Measurements from ENCODE around the gene RPGRIP1L. TPM values are rescaled to one million over a fixed set of nuclear protein-coding genes. Genes with fewer than 3 reads are reported as not detected.
A peak's percentile ranks its signal among the peaks of the same experiment; 100 is the strongest.

The RPGRIP1L gene
- total RNA-seq, 1 donor from 2014 or later: 23.2 TPM

DNA sequence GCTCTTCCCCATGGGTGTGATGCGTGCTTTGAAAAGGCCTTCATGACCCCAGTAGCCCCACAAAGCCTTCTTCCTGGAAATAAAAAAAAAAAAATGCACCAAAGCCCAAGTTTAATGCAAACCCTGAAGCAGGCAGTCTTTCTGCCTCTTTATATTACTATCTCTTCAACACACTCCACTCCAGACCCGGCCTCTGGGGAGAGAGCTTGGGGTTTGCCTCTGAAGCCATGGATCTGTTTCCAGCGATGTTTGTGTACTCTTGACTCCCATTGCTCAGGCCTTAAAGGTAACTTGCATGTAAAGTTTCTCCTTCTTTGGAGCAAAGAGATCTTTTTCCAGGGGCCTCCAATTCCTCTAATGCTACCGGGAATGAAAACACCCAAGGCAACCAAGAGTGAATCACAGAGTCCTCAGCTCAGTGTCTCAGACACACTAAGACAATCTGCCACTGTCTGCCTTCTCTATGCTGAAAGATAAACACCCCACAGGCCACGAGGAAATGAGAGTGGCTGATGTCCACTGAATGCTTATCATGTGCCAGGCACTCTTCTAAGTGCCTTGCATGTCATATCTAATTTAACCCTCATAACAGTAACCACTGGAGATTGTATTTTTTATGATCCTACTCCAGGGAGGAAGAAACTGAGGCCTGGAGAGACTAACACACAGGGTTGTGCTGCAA, 144.2 kb downstream of the RPGRIP1L start:
- H3K4me1 Mint-ChIP-seq: peaks cover 13% of the 10 kb centered on the region
- peak overlapping the region; percentile 19 for H3K27ac Mint-ChIP-seq
- Histone ChIP-seq H3F3A (ENCODE audit: low read depth) (no peaks in the 10 kb centered on the region), H3K27ac (no peak overlapping the region), H3K9me3 (ENCODE audit: low read depth) (no peaks in the 10 kb centered on the region), H3K9ac (no peak overlapping the region), H3K4me2 (no peak overlapping the region), H3K79me2 (ENCODE audit: low read depth) (no peaks in the 10 kb centered on the region), H3K4me1 (peaks cover 11% of the 10 kb centered on the region), H3K4me3 (no peak overlapping the region), H3K36me3 (no peaks in the 10 kb centered on the region), H3K27me3 (no peaks in the 10 kb centered on the region), H2AFZ (replicated peaks) (peak overlapping the region; percentile 74), H4K20me1 (ENCODE audit: low read depth) (no peaks in the 10 kb centered on the region)
- H3K4me3 Mint-ChIP-seq: no peak overlapping the region
- H3K27me3 Mint-ChIP-seq (ENCODE audit: insufficient read depth, low read depth): peaks cover 8% of the 10 kb centered on the region
- DNase-seq (ENCODE audit: low spot score): no peak
- no peaks in the 10 kb centered on the region for H3K9me3 Mint-ChIP-seq
- no peaks in the 10 kb centered on the region for H3K36me3 Mint-ChIP-seq
- TF ChIP-seq, protein P1, sequence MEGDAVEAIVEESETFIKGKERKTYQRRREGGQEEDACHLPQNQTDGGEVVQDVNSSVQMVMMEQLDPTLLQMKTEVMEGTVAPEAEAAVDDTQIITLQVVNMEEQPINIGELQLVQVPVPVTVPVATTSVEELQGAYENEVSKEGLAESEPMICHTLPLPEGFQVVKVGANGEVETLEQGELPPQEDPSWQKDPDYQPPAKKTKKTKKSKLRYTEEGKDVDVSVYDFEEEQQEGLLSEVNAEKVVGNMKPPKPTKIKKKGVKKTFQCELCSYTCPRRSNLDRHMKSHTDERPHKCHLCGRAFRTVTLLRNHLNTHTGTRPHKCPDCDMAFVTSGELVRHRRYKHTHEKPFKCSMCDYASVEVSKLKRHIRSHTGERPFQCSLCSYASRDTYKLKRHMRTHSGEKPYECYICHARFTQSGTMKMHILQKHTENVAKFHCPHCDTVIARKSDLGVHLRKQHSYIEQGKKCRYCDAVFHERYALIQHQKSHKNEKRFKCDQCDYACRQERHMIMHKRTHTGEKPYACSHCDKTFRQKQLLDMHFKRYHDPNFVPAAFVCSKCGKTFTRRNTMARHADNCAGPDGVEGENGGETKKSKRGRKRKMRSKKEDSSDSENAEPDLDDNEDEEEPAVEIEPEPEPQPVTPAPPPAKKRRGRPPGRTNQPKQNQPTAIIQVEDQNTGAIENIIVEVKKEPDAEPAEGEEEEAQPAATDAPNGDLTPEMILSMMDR (IDR thresholded peaks at IDR 0.05): no peak
- no peak for TF ChIP-seq EZH2phosphoT487 (IDR thresholded peaks at IDR 0.05)
- TF ChIP-seq EZH2 (IDR thresholded peaks at IDR 0.05): no peak

DNA sequence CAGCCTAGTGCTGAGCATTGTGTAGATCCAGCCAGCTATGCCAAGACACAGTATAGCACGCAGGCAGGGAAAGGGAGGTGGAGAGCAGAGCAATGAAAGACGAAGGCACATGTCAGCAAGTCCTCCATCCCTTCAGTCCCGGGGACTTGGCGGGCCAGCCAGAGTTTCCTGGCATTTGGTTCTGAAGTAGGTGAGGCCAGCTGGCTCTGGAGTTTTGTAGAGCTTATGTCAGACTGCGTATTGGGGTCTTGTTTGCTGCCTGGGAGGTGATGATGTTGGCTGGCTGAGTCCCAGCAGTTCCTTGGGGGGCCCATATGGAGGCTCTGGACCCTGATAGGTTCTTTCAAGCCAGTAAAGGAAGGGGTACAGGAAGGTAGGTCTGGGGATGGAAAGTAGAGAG, 144.9 kb downstream of the RPGRIP1L start:
- H3K4me3 ChIP-seq: no peak overlapping the region
- H3K27ac ChIP-seq: no peak overlapping the region
- no peak for DNase-seq (ENCODE audit: low spot score)
- H3K27me3 Mint-ChIP-seq (ENCODE audit: insufficient read depth, low read depth): peaks cover 8% of the 10 kb centered on the region
- no peaks in the 10 kb centered on the region for H4K20me1 ChIP-seq (ENCODE audit: low read depth)
- peak overlapping the region; percentile 86 for H3K27ac Mint-ChIP-seq
- H3K4me1 Mint-ChIP-seq: peaks cover 13% of the 10 kb centered on the region
- H3F3A ChIP-seq (ENCODE audit: low read depth): no peaks in the 10 kb centered on the region
- no peaks in the 10 kb centered on the region for H3K9me3 ChIP-seq (ENCODE audit: low read depth)
- no peaks in the 10 kb centered on the region for H3K79me2 ChIP-seq (ENCODE audit: low read depth)
- TF ChIP-seq, protein P1 (IDR thresholded peaks at IDR 0.05): no peak
- TF ChIP-seq EZH2 (IDR thresholded peaks at IDR 0.05): no peak
- no peak for TF ChIP-seq EZH2phosphoT487 (IDR thresholded peaks at IDR 0.05)
- H2AFZ ChIP-seq (replicated peaks): peak overlapping the region; percentile 74
- H3K36me3 ChIP-seq: no peaks in the 10 kb centered on the region
- no peaks in the 10 kb centered on the region for H3K9me3 Mint-ChIP-seq
- no peaks in the 10 kb centered on the region for H3K36me3 Mint-ChIP-seq
- H3K4me3 Mint-ChIP-seq: no peak overlapping the region
- H3K9ac ChIP-seq: no peak overlapping the region
- H3K27me3 ChIP-seq: no peaks in the 10 kb centered on the region
- no peak overlapping the region for H3K4me2 ChIP-seq
- H3K4me1 ChIP-seq: peaks cover 11% of the 10 kb centered on the region

DNA sequence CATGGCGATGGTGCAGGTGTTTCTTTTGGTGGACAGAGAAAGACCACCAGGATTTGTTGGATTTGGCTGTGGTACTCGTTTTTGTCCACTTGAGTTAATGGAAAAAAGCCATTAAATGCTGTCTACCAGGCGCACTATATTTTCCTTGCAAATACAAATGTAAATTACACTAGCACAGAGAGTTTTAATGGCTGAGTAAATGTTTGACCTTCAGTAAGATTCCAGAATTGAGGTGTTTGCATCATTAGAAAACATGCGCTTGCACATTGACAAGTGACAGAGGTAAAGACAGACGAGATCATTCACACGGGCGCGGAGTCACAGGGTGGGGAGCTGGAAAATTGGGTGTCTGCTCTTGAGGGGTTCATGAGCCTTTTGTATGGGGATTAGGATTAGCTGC, 147.1 kb downstream of the RPGRIP1L start:
- Histone ChIP-seq H3K4me1 (peaks cover 11% of the 10 kb centered on the region), H3K9ac (no peak overlapping the region)
- no peak overlapping the region for H3K27ac Mint-ChIP-seq

More for the DNA sequence above, 147.1 kb downstream of the RPGRIP1L start:
- H3K36me3 ChIP-seq: no peaks in the 10 kb centered on the region
- no peak overlapping the region for H3K27ac ChIP-seq
- no peak for TF ChIP-seq EZH2 (IDR thresholded peaks at IDR 0.05)
- no peak for TF ChIP-seq EZH2phosphoT487 (IDR thresholded peaks at IDR 0.05)
- TF ChIP-seq, protein P1 (IDR thresholded peaks at IDR 0.05): no peak
- DNase-seq (ENCODE audit: low spot score): no peak
- no peaks in the 10 kb centered on the region for H3K79me2 ChIP-seq (ENCODE audit: low read depth)
- no peak overlapping the region for H3K4me3 ChIP-seq
- H3K9me3 ChIP-seq (ENCODE audit: low read depth): no peaks in the 10 kb centered on the region
- H3K4me2 ChIP-seq: peak overlapping the region; percentile 18
- Mint-ChIP-seq H3K27me3 (ENCODE audit: insufficient read depth, low read depth) (peaks cover 7% of the 10 kb centered on the region), H3K9me3 (peaks cover 2% of the 10 kb centered on the region), H3K4me3 (no peak overlapping the region), H3K36me3 (no peaks in the 10 kb centered on the region), H3K4me1 (peaks cover 13% of the 10 kb centered on the region)
- H4K20me1 ChIP-seq (ENCODE audit: low read depth): no peaks in the 10 kb centered on the region
- H3K27me3 ChIP-seq: no peaks in the 10 kb centered on the region
- no peaks in the 10 kb centered on the region for H3F3A ChIP-seq (ENCODE audit: low read depth)
- no peak overlapping the region for H2AFZ ChIP-seq (replicated peaks)
